Liver (tissue), 3 donors: ENCODE measurements around the gene DMRTA2.

ENCODE experiments used
- CTCF ChIP-seq: fragments of 150-350 bp; IDR thresholded peaks from 2 replicates; pipeline ENCODE4 v1.5.1; 2017; ENCODE audit warnings: improper control_type of control experiment, low read depth, low read length; ENCODE audit not compliant: missing input control
- RAD21 ChIP-seq, 2 donors: IDR thresholded peaks; 2 replicates each; pipeline ENCODE4 v1.6.1; 2016; ENCODE audit warnings: antibody characterized with exemption in 2 of 2, mild to moderate bottlenecking in 2 of 2
- TAF1 ChIP-seq: conservative IDR thresholded peaks from 2 replicates; pipeline ENCODE4 v1.6.1; 2016; ENCODE audit warnings: antibody characterized with exemption, mild to moderate bottlenecking
- TF ChIP-seq, protein P1 (sequence below): IDR thresholded peaks from 2 replicates; pipeline ENCODE4 v1.6.1; 2016; ENCODE audit warnings: antibody characterized with exemption, mild to moderate bottlenecking
- donor health status: healthy.
- donor health status: healthy.

- TF ChIP-seq CTCF = no peak
- no peak for TF ChIP-seq RAD21 (IDR thresholded peaks at IDR 0.05)
- TF ChIP-seq, protein P1, sequence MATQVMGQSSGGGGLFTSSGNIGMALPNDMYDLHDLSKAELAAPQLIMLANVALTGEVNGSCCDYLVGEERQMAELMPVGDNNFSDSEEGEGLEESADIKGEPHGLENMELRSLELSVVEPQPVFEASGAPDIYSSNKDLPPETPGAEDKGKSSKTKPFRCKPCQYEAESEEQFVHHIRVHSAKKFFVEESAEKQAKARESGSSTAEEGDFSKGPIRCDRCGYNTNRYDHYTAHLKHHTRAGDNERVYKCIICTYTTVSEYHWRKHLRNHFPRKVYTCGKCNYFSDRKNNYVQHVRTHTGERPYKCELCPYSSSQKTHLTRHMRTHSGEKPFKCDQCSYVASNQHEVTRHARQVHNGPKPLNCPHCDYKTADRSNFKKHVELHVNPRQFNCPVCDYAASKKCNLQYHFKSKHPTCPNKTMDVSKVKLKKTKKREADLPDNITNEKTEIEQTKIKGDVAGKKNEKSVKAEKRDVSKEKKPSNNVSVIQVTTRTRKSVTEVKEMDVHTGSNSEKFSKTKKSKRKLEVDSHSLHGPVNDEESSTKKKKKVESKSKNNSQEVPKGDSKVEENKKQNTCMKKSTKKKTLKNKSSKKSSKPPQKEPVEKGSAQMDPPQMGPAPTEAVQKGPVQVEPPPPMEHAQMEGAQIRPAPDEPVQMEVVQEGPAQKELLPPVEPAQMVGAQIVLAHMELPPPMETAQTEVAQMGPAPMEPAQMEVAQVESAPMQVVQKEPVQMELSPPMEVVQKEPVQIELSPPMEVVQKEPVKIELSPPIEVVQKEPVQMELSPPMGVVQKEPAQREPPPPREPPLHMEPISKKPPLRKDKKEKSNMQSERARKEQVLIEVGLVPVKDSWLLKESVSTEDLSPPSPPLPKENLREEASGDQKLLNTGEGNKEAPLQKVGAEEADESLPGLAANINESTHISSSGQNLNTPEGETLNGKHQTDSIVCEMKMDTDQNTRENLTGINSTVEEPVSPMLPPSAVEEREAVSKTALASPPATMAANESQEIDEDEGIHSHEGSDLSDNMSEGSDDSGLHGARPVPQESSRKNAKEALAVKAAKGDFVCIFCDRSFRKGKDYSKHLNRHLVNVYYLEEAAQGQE = no peak
- no peak for TF ChIP-seq TAF1
These were observed 54.1 kb downstream of the DMRTA2 start for GRCh38 chr1:50369008-50369634.
